GM12801 (cell line): ENCODE measurements around the gene ANKRD27.

Experiments used
- CTCF ChIP-seq: IDR thresholded peaks from one replicate; pipeline ENCODE4 v1.5.1; 2011; ENCODE audit warnings: control low read depth; ENCODE audit not compliant: insufficient read length; ENCODE audit errors: extremely low read depth

The ANKRD27 gene

GRCh38 chr19:32687681-32688080 is 12.7 kb upstream of the ANKRD27 start:
- TF ChIP-seq CTCF, result no peak

DNA sequence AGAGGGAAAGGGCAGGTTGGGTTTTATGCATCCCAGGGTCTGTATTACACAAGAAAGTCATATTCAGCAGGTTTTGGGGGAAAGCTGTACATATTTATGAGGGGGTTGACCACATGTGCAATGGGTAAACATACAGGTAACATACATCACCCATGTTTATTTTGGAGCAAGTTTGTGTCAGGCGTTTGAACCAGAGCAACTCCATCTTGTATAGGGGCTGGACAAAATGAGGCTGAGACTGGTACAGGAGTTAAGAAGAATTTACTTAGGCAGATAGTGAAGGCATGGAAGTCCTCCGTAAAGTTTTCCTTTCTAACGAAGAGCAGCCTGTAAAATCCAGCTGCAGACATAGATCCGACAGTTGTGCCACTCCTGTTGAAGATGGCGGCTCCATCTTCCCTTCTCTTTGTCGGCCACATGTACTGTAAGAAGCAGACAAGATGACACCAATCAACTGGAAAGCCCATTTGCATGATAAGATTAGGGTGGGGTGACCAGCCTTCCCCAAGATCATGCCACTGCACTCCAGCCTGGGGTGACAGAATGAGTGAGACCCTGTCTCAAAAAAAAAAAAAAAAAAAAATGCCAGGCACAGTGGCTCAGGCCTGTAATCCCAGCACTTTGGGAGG is 12.0 kb upstream of the ANKRD27 start:
- no peak for TF ChIP-seq CTCF

DNA sequence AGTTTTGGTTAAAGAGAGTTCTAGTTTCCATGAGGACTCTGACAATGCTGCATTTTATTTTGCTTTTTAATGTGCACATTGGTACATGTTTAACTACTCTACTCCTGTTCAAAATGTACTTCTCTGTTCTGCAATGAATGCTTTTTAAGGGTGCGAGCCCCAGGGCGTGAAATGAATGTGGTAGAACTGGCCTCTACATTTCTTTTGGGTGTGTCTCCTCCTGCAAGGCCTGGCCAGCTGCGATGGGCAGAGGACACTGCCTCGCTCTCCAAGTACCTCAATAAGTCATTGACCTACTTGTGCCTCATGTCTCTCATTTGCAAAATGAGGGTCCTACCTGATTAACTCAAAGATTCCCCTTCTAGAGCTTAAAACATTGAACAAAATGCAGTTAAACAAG is 7.3 kb upstream of the ANKRD27 start:
- no peak for TF ChIP-seq CTCF

DNA sequence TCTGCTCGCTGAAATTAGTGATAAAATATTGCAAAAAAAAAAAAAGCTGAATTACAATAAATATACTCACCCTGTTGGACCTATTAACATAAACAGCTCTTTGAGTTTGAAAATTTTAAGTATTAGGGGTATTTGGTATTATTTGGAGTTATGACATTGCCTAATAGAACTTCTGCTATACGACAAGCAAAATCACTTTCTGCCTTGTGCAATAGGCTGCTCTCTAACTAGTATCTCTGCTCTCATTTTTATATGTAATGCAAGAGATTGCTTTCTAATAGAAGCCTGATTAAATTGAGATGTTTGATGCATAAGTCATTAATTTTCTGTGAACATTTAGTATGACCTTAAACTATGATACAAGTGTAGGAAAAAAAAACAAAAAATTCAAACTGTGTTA is 6.0 kb upstream of the ANKRD27 start:
- TF ChIP-seq CTCF, result no peak

- no peak for TF ChIP-seq CTCF
Observed at GRCh38 chr19:32677657-32678056, 2.7 kb upstream of the ANKRD27 start.

DNA sequence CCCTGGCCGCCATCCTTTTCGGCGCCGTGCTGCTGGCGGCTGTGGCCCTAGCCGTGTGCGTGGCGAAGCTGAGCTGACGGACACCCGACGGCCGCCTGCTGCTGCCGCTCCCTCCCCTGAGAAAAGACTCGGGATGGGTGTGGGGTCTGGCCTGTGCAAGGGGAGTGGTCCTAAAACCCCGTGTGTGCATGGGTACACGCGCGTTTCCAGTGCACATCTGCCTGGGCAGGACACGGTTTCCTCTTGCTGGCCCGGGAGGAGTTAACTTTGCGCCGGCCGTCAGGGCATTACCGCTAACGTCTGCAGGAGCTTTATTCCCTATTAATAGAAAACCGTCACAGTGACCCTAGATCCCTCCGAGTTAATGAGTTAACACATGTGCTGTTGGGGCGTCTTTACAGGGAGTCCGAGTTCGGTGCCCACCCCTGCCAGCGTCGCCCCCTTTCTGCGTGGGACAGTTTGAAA is 1.9 kb upstream of the ANKRD27 start:
- TF ChIP-seq CTCF, result no peak

- TF ChIP-seq CTCF, result no peak
Observed at GRCh38 chr19:32676186-32676894, 1.4 kb upstream of the ANKRD27 start.
